Cardiac muscle cell (in vitro differentiated cells and primary cell): ENCODE measurements around the gene JAKMIP2. TPM values are rescaled to one million over a fixed set of nuclear protein-coding genes. Genes with fewer than 3 reads are reported as not detected.

Experiments
- DNase-seq, 2 donors: peaks; one replicate each; pipeline versions ENCODE4 v3.0.0 to v3.0.0-alpha.2; 2010 to 2017; ENCODE audit warnings: low read depth in 1 of 2, low spot score in 1 of 2
- H3K27ac ChIP-seq: fragments of 200-600 bp; sonication (generic); 2 replicates; pipeline ENCODE4 v1.5.1; 2016
- H3K27me3 ChIP-seq: fragments of 200-600 bp; sonication (generic); 2 replicates; pipeline ENCODE4 v1.6.0; 2016; ENCODE audit warnings: control low read depth
- H3K36me3 ChIP-seq: fragments of 200-600 bp; sonication (generic); 2 replicates; pipeline ENCODE4 v1.5.1; 2016; ENCODE audit warnings: control low read depth
- H3K4me1 ChIP-seq: fragments of 200-600 bp; sonication (generic); 2 replicates; pipeline ENCODE4 v1.8.1; 2017; ENCODE audit warnings: low read depth, mild to moderate bottlenecking, mixed run types
- H3K4me3 ChIP-seq: fragments of 200-600 bp; sonication (generic); 2 replicates; pipeline ENCODE4 v1.5.1; 2016; ENCODE audit warnings: mild to moderate bottlenecking
- H3K9me3 ChIP-seq: fragments of 200-600 bp; sonication (generic); 2 replicates; pipeline ENCODE4 v1.5.1; 2017; ENCODE audit warnings: low read depth, mild to moderate bottlenecking, control low read depth
- CTCF ChIP-seq: IDR thresholded peaks from 2 replicates; pipeline ENCODE4 v1.5.1; 2012; ENCODE audit warnings: low read depth, mild to moderate bottlenecking, low read length
- polyA plus RNA-seq: library from polyadenylated mRNA; unstranded; fragments of >200 nt; fragmentation: Nextera tagmentation; extraction: Ambion mirVana; gene quantifications from 2 replicates; pipeline ENCODE4 v1.2.1, GENCODE V29; 2016
- total RNA-seq: library from RNA; depleted of rRNA; stranded (reverse); fragments of >200 nt; gene quantifications from 2 replicates; pipeline ENCODE4 v1.2.3, GENCODE V29; 2016

Gene JAKMIP2
- total and polyA plus RNA-seq, 2 experiments from 2014 or later, result 14.5 to 15.9 TPM

GRCh38 chr5:147564124-147564486, 218.4 kb downstream of the JAKMIP2 start:
- no peak for TF ChIP-seq CTCF
- Histone ChIP-seq H3K4me3 (no peak overlapping the region), H3K4me1 (no peaks in the 10 kb centered on the region), H3K9me3 (no peaks in the 10 kb centered on the region), H3K27ac (no peak overlapping the region), H3K27me3 (no peaks in the 10 kb centered on the region), H3K36me3 (no peaks in the 10 kb centered on the region)
- DNase-seq, result no peak

GRCh38 chr5:147563466-147564123, 218.9 kb downstream of the JAKMIP2 start:
- H3K27ac ChIP-seq, result no peak overlapping the region

GRCh38 chr5:147561435-147561834, 221.1 kb downstream of the JAKMIP2 start:
- TF ChIP-seq CTCF, result no peak

More at GRCh38 chr5:147563466-147564123, 218.9 kb downstream of the JAKMIP2 start:
- TF ChIP-seq CTCF, result no peak
- no peaks in the 10 kb centered on the region for H3K27me3 ChIP-seq
- no peaks in the 10 kb centered on the region for H3K9me3 ChIP-seq
- H3K36me3 ChIP-seq, result no peaks in the 10 kb centered on the region
- no peak for DNase-seq
- H3K4me3 ChIP-seq, result no peak overlapping the region
- peaks cover 2% of the 10 kb centered on the region for H3K4me1 ChIP-seq

GRCh38 chr5:147560718-147561331, 221.7 kb downstream of the JAKMIP2 start:
- H3K36me3 ChIP-seq, result no peaks in the 10 kb centered on the region
- no peaks in the 10 kb centered on the region for H3K9me3 ChIP-seq
- H3K27me3 ChIP-seq, result no peaks in the 10 kb centered on the region
- no peak overlapping the region for H3K27ac ChIP-seq
- TF ChIP-seq CTCF, result no peak
- DNase-seq, result no peak
- H3K4me3 ChIP-seq, result no peak overlapping the region
- peaks cover 9% of the 10 kb centered on the region for H3K4me1 ChIP-seq

More at GRCh38 chr5:147561435-147561834, 221.1 kb downstream of the JAKMIP2 start:
- H3K36me3 ChIP-seq, result no peaks in the 10 kb centered on the region
- H3K4me3 ChIP-seq, result no peak overlapping the region
- no peak for DNase-seq
- H3K9me3 ChIP-seq, result no peaks in the 10 kb centered on the region
- peaks cover 9% of the 10 kb centered on the region for H3K4me1 ChIP-seq
- no peak overlapping the region for H3K27ac ChIP-seq
- H3K27me3 ChIP-seq, result no peaks in the 10 kb centered on the region

- no peak for DNase-seq
- no peak overlapping the region for H3K27ac ChIP-seq
Observed at GRCh38 chr5:147559749-147560148, 222.8 kb downstream of the JAKMIP2 start.

More at GRCh38 chr5:147559749-147560148, 222.8 kb downstream of the JAKMIP2 start:
- H3K36me3 ChIP-seq, result no peaks in the 10 kb centered on the region
- TF ChIP-seq CTCF, result peak; percentile 5
- H3K9me3 ChIP-seq, result no peaks in the 10 kb centered on the region
- peaks cover 9% of the 10 kb centered on the region for H3K4me1 ChIP-seq
- no peak overlapping the region for H3K4me3 ChIP-seq
- no peaks in the 10 kb centered on the region for H3K27me3 ChIP-seq
